Fibroblast of lung (primary cell): ENCODE data around the gene PCDHGA1. TPM values are rescaled to one million over a fixed set of nuclear protein-coding genes. Genes with fewer than 3 reads are reported as not detected.

ENCODE experiments used
- DNase-seq, 2 donors: peaks; one replicate each; pipeline versions ENCODE4 v3.0.0 to v3.0.0-alpha.2; 2010; ENCODE audit warnings: low read depth in 2 of 2
- H2AFZ ChIP-seq: 2 replicates; pipeline ENCODE4 v1.5.1; 2012; ENCODE audit warnings: low read length, control low read depth, inconsistent platforms
- H3K27ac ChIP-seq: 2 replicates; pipeline ENCODE4 v1.5.1; 2011; ENCODE audit warnings: low read length, control low read depth; ENCODE audit not compliant: insufficient read depth
- H3K27me3 ChIP-seq: 2 replicates; pipeline ENCODE4 v1.5.1; 2011; ENCODE audit warnings: mild to moderate bottlenecking, low read length; ENCODE audit not compliant: control insufficient read depth, insufficient read depth
- H3K36me3 ChIP-seq: 2 replicates; pipeline ENCODE4 v1.5.1; 2011; ENCODE audit warnings: low read length; ENCODE audit not compliant: control insufficient read depth, insufficient read depth
- H3K4me1 ChIP-seq: 2 replicates; pipeline ENCODE4 v1.5.1; 2011; ENCODE audit warnings: low read length; ENCODE audit not compliant: control insufficient read depth, insufficient read depth; ENCODE audit errors: extremely low read depth
- H3K4me2 ChIP-seq: 2 replicates; pipeline ENCODE4 v1.5.1; 2011; ENCODE audit warnings: low read length, control low read depth; ENCODE audit not compliant: insufficient read depth; ENCODE audit errors: extremely low read depth
- H3K4me3 ChIP-seq, 4 experiments: fragments of 200-600 bp in 1 of 4; sonication (generic) in 1 of 4; replicated peaks in 1 of 4; 2 replicates each; pipeline ENCODE4 v1.5.1; 2011 to 2016; ENCODE audit warnings: low read length in 4 of 4, low read depth in 3 of 4, mild to moderate bottlenecking in 3 of 4, control low read depth in 2 of 4, inconsistent platforms in 1 of 4, mixed read lengths in 1 of 4; ENCODE audit not compliant: insufficient read depth in 1 of 4; ENCODE audit errors: control extremely low read depth in 1 of 4
- H3K79me2 ChIP-seq: 2 replicates; pipeline ENCODE4 v1.5.1; 2012; ENCODE audit warnings: mild to moderate bottlenecking, low read length, inconsistent platforms; ENCODE audit not compliant: control insufficient read depth, insufficient read depth
- H3K9ac ChIP-seq: 2 replicates; pipeline ENCODE4 v1.5.1; 2011; ENCODE audit warnings: mild to moderate bottlenecking, low read length, control low read depth; ENCODE audit not compliant: insufficient read depth
- H3K9me3 ChIP-seq: 2 replicates; pipeline ENCODE4 v1.5.1; 2012; ENCODE audit warnings: low read depth, low read length; ENCODE audit not compliant: control insufficient read depth, insufficient read depth
- H4K20me1 ChIP-seq: 2 replicates; pipeline ENCODE4 v1.5.1; 2011; ENCODE audit warnings: low read length; ENCODE audit not compliant: control insufficient read depth, insufficient read depth; ENCODE audit errors: extremely low read depth
- CTCF ChIP-seq, 2 donors: IDR thresholded peaks in 1 of 2; conservative IDR thresholded peaks in 1 of 2; 1 replicate in 1 of 2; 2 replicates in 1 of 2; pipeline ENCODE4 v1.5.1; 2011 to 2012; ENCODE audit warnings: low read length in 2 of 2, control low read depth in 1 of 2, inconsistent platforms in 1 of 2, low read depth in 1 of 2, mild to moderate bottlenecking in 1 of 2
- EZH2 ChIP-seq: IDR thresholded peaks from 2 replicates; pipeline ENCODE4 v1.5.1; 2012; ENCODE audit warnings: low read length, control low read depth, mild to moderate bottlenecking; ENCODE audit errors: missing control alignments
- polyA minus RNA-seq: library from RNA; depleted of rRNA, polyadenylated mRNA; stranded (reverse); fragments of >200 nt; gene quantifications from 2 replicates; pipeline ENCODE4 v1.2.3, GENCODE V29; 2011; ENCODE audit warnings: low replicate concordance
- polyA plus RNA-seq, 2 donors: library from polyadenylated mRNA; depleted of rRNA in 1 of 2; stranded (reverse) in 1 of 2; unstranded in 1 of 2; fragments of >200 nt; gene quantifications; 2 replicates each; pipeline ENCODE4 v1.2.1, GENCODE V29; 2011 to 2012; ENCODE audit warnings: missing spikeins in 1 of 2
- total RNA-seq: library from RNA; depleted of rRNA; stranded (reverse); fragments of >200 nt; gene quantifications from 2 replicates; pipeline ENCODE4 v1.2.1, GENCODE V29; 2014

The PCDHGA1 gene
- total RNA-seq, result 1.0 and 1.8 TPM in 2 replicates
- 1.1 and 1.6 TPM in 2 replicates for polyA plus RNA-seq
- polyA plus RNA-seq (2012), result 0.71 and 1.1 TPM in 2 replicates
- polyA minus RNA-seq, result 1.7 and 2.0 TPM in 2 replicates

- Histone ChIP-seq H3K36me3 (no peaks in the 10 kb centered on the region), H4K20me1 (no peaks in the 10 kb centered on the region), H3K27ac (no peak within 1 kb of the TSS), H3K27me3 (no peaks in the 10 kb centered on the region), H3K9me3 (no peaks in the 10 kb centered on the region), H3K4me1 (no peaks in the 10 kb centered on the region), H3K4me2 (peak within 1 kb of the TSS; percentile 53), H2AFZ (peak within 1 kb of the TSS; percentile 50), H3K4me3 (peak within 1 kb of the TSS; percentile 7 to 57 (median 42)), H3K79me2 (no peaks in the 10 kb centered on the region), H3K9ac (no peak within 1 kb of the TSS)
- TF ChIP-seq EZH2 (no peak), CTCF (conservative IDR thresholded peaks at IDR 0.05 in 1 of 2, IDR thresholded peaks at IDR 0.05 in 1 of 2; ENCODE audit: low read depth in 1 of 2, low read length in 2 of 2) (peak; percentile 45 to 56)
- DNase-seq, result peak; percentile 40 to 67
These were observed at the start of gene PCDHGA1 for GRCh38 chr5:141330299-141331080. Gene PCDHGA1 (plus strand): TSS chr5:141330514.

- H2AFZ ChIP-seq, result no peak overlapping the region
- H3K27me3 ChIP-seq, result no peaks in the 10 kb centered on the region
- peak in 1 of 2 donors; percentile 8 for DNase-seq
- TF ChIP-seq EZH2, result no peak
- no peak for TF ChIP-seq CTCF (conservative IDR thresholded peaks at IDR 0.05 in 1 of 2, IDR thresholded peaks at IDR 0.05 in 1 of 2; ENCODE audit: low read depth in 1 of 2, low read length in 2 of 2)
- no peak overlapping the region for H3K4me2 ChIP-seq
- H3K4me1 ChIP-seq, result no peaks in the 10 kb centered on the region
- no peak overlapping the region for H3K27ac ChIP-seq
- H3K9me3 ChIP-seq, result no peaks in the 10 kb centered on the region
- H4K20me1 ChIP-seq, result no peaks in the 10 kb centered on the region
- H3K36me3 ChIP-seq, result no peaks in the 10 kb centered on the region
- no peak overlapping the region for H3K4me3 ChIP-seq
- H3K9ac ChIP-seq, result no peak overlapping the region
- H3K79me2 ChIP-seq, result no peaks in the 10 kb centered on the region
These were observed 31.9 kb upstream of the PCDHGA1 start for GRCh38 chr5:141298376-141298775.

GRCh38 chr5:141303756-141304155, 26.6 kb upstream of the PCDHGA1 start, which contains the start of gene SLC25A2:
Gene SLC25A2 (minus strand): TSS chr5:141304049. CDS start chr5:141303865, 184 bp downstream.
- Histone ChIP-seq H3K36me3 (no peaks in the 10 kb centered on the region), H3K4me1 (no peaks in the 10 kb centered on the region), H2AFZ (no peak within 1 kb of the TSS), H3K79me2 (no peaks in the 10 kb centered on the region), H3K9ac (no peak within 1 kb of the TSS), H3K27ac (no peak within 1 kb of the TSS), H3K4me2 (no peak within 1 kb of the TSS), H4K20me1 (no peaks in the 10 kb centered on the region), H3K27me3 (no peaks in the 10 kb centered on the region), H3K9me3 (no peaks in the 10 kb centered on the region), H3K4me3 (no peak within 1 kb of the TSS)
- TF ChIP-seq EZH2, result no peak
- TF ChIP-seq CTCF (conservative IDR thresholded peaks at IDR 0.05 in 1 of 2, IDR thresholded peaks at IDR 0.05 in 1 of 2; ENCODE audit: low read depth in 1 of 2, low read length in 2 of 2), result no peak
- DNase-seq, result no peak
